Osteoblast (primary cell): ENCODE results near the gene RNF186. TPM values are rescaled to one million over a fixed set of nuclear protein-coding genes. Genes with fewer than 3 reads are reported as not detected.

ENCODE experiments used
- DNase-seq: peaks from one replicate; pipeline ENCODE4 v3.0.0; 2011; ENCODE audit warnings: low spot score, mixed read lengths; ENCODE audit not compliant: insufficient read length; ENCODE audit errors: missing footprints
- H2AFZ ChIP-seq: 2 replicates; pipeline ENCODE4 v1.6.0; 2011; ENCODE audit warnings: mild to moderate bottlenecking, low read length
- H3K27ac ChIP-seq: 2 replicates; pipeline ENCODE4 v1.5.1; 2011; ENCODE audit warnings: mild to moderate bottlenecking, low read depth, low read length, moderate library complexity
- H3K27me3 ChIP-seq: 2 replicates; pipeline ENCODE4 v1.6.0; 2012; ENCODE audit warnings: mild to moderate bottlenecking, control low read depth, inconsistent platforms, low read length, moderate library complexity; ENCODE audit not compliant: insufficient read depth
- H3K36me3 ChIP-seq: 2 replicates; pipeline ENCODE4 v1.5.1; 2011; ENCODE audit warnings: mild to moderate bottlenecking, low read length, control low read depth, moderate library complexity; ENCODE audit not compliant: insufficient read depth
- H3K4me1 ChIP-seq: 2 replicates; pipeline ENCODE4 v1.5.1; 2011; ENCODE audit warnings: mild to moderate bottlenecking, low read length, control low read depth, moderate library complexity; ENCODE audit not compliant: insufficient read depth
- H3K4me2 ChIP-seq: 2 replicates; pipeline ENCODE4 v1.6.0; 2011; ENCODE audit warnings: mild to moderate bottlenecking, low read length; ENCODE audit not compliant: insufficient read depth
- H3K4me3 ChIP-seq: fragments of 200-600 bp; sonication (generic); 3 replicates; pipeline ENCODE4 v1.5.1; 2012; ENCODE audit warnings: mild to moderate bottlenecking, low read length, inconsistent platforms; ENCODE audit not compliant: insufficient read depth
- H3K79me2 ChIP-seq: 2 replicates; pipeline ENCODE4 v1.6.0; 2012; ENCODE audit warnings: mild to moderate bottlenecking, low read length, control low read depth, inconsistent platforms; ENCODE audit not compliant: insufficient read depth
- H3K9me3 ChIP-seq: 2 replicates; pipeline ENCODE4 v1.5.1; 2011; ENCODE audit warnings: low read depth, low read length, control low read depth
- H4K20me1 ChIP-seq: 2 replicates; pipeline ENCODE4 v1.6.0; 2012; ENCODE audit warnings: mild to moderate bottlenecking, low read length, control low read depth; ENCODE audit not compliant: insufficient read depth
- total RNA-seq: library from RNA; depleted of rRNA; stranded (reverse); fragments of >200 nt; gene quantifications from 2 replicates; pipeline ENCODE4 v1.2.3, GENCODE V29; 2012
- TF ChIP-seq, protein P1 (sequence below): IDR thresholded peaks from 2 replicates; pipeline ENCODE4 v1.5.1; 2011; ENCODE audit warnings: mild to moderate bottlenecking, low read depth, low read length, moderate library complexity; ENCODE audit errors: extremely low read depth

Gene RNF186
- total RNA-seq, 1 donor: not detected

DNA sequence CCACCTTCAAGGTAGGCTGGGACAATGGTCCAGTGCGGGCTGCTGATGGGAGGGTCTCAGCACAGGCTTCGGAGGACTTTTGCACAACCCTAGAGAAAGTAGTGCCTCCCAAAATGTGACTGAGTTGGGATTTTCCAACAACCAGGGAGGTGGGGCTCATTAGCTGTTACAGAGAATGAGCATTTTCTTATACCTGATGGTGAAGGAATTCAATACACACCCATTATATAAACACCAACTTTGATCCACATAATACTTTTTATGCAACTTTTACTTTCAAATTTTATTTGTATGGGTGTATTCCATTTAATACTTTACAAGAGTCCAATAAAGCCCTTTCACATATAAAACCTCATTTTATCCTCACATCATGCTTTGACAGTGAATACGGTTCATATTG is 31.3 kb upstream of the RNF186 start:
- Histone ChIP-seq H3K9me3 (no peaks in the 10 kb centered on the region), H3K27me3 (peaks cover 12% of the 10 kb centered on the region), H3K4me2 (no peak overlapping the region), H3K36me3 (no peaks in the 10 kb centered on the region), H4K20me1 (no peaks in the 10 kb centered on the region), H2AFZ (no peak overlapping the region), H3K4me3 (no peak overlapping the region), H3K4me1 (peaks cover 4% of the 10 kb centered on the region), H3K27ac (no peak overlapping the region), H3K79me2 (no peaks in the 10 kb centered on the region)
- TF ChIP-seq, protein P1, sequence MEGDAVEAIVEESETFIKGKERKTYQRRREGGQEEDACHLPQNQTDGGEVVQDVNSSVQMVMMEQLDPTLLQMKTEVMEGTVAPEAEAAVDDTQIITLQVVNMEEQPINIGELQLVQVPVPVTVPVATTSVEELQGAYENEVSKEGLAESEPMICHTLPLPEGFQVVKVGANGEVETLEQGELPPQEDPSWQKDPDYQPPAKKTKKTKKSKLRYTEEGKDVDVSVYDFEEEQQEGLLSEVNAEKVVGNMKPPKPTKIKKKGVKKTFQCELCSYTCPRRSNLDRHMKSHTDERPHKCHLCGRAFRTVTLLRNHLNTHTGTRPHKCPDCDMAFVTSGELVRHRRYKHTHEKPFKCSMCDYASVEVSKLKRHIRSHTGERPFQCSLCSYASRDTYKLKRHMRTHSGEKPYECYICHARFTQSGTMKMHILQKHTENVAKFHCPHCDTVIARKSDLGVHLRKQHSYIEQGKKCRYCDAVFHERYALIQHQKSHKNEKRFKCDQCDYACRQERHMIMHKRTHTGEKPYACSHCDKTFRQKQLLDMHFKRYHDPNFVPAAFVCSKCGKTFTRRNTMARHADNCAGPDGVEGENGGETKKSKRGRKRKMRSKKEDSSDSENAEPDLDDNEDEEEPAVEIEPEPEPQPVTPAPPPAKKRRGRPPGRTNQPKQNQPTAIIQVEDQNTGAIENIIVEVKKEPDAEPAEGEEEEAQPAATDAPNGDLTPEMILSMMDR: no peak
- DNase-seq: no peak

GRCh38 chr1:19845555-19845954 is 30.5 kb upstream of the RNF186 start:
- Histone ChIP-seq H3K36me3 (no peaks in the 10 kb centered on the region), H3K9me3 (no peaks in the 10 kb centered on the region), H3K4me2 (no peak overlapping the region), H3K79me2 (no peaks in the 10 kb centered on the region), H3K27ac (no peak overlapping the region), H2AFZ (no peak overlapping the region), H3K27me3 (peaks cover 12% of the 10 kb centered on the region), H4K20me1 (no peaks in the 10 kb centered on the region), H3K4me3 (no peak overlapping the region), H3K4me1 (peaks cover 4% of the 10 kb centered on the region)
- DNase-seq: no peak
- TF ChIP-seq, protein P1: no peak

- H3K79me2 ChIP-seq: no peaks in the 10 kb centered on the region
- H2AFZ ChIP-seq: peak overlapping the region; percentile 45
- peak overlapping the region; percentile 8 for H3K4me3 ChIP-seq
- no peaks in the 10 kb centered on the region for H3K9me3 ChIP-seq
- peaks cover 4% of the 10 kb centered on the region for H3K4me1 ChIP-seq
- TF ChIP-seq, protein P1: no peak
- peak overlapping the region; percentile 56 for H3K4me2 ChIP-seq
- H4K20me1 ChIP-seq: no peaks in the 10 kb centered on the region
- H3K36me3 ChIP-seq: no peaks in the 10 kb centered on the region
- DNase-seq: no peak
- no peak overlapping the region for H3K27ac ChIP-seq
- peaks cover 12% of the 10 kb centered on the region for H3K27me3 ChIP-seq
These were observed 29.8 kb upstream of the RNF186 start for GRCh38 chr1:19844731-19845495.

- no peak overlapping the region for H3K4me3 ChIP-seq
- H3K27me3 ChIP-seq: no peaks in the 10 kb centered on the region
- H3K4me2 ChIP-seq: no peak overlapping the region
- peaks cover 3% of the 10 kb centered on the region for H3K4me1 ChIP-seq
- H4K20me1 ChIP-seq: no peaks in the 10 kb centered on the region
- H3K79me2 ChIP-seq: no peaks in the 10 kb centered on the region
- no peaks in the 10 kb centered on the region for H3K36me3 ChIP-seq
- H3K9me3 ChIP-seq: no peaks in the 10 kb centered on the region
- TF ChIP-seq, protein P1: no peak
- DNase-seq: no peak
- H2AFZ ChIP-seq: no peak overlapping the region
- H3K27ac ChIP-seq: no peak overlapping the region
These were observed 25.1 kb upstream of the RNF186 start for GRCh38 chr1:19840228-19840627.
